ENCODE data around the gene HIGD1B.

The HIGD1B gene

DNA sequence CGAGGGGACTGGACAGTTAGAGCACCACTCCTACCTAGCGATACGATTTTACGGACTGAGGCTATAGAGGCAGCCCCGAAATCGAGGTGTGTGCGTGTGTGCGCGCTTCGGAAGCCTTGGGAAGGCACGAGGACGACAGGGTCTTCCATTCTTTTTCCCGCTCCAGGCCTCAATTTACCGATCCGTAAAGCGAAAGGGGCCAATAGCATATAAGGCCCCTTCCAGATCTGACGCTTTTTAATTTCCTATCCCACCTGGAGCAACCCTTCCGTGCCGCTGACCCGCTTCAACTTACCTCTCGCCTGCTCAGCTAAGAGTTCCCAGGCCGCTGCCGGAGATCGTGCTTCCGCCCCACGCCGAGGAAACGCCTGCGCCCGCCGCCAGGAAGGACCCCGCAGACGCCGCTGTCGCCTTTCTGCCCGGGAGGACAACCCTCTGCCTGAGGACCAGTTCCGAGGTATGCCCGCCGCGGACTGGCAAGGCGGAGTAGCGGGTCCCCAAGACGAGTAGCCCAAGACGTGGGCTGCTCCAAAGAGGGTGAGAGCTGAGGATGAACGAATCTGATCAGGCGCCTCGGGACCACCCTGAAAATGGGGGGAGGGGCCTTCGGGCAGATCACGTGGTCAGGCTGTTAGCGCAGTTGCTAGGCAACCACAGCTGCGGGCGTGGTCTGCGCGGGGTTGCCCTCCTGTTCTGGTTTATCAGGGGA lies 51.5 kb downstream of the HIGD1B start, which contains the start of gene EFTUD2 (continued):
- TF ChIP-seq, protein P1, sequence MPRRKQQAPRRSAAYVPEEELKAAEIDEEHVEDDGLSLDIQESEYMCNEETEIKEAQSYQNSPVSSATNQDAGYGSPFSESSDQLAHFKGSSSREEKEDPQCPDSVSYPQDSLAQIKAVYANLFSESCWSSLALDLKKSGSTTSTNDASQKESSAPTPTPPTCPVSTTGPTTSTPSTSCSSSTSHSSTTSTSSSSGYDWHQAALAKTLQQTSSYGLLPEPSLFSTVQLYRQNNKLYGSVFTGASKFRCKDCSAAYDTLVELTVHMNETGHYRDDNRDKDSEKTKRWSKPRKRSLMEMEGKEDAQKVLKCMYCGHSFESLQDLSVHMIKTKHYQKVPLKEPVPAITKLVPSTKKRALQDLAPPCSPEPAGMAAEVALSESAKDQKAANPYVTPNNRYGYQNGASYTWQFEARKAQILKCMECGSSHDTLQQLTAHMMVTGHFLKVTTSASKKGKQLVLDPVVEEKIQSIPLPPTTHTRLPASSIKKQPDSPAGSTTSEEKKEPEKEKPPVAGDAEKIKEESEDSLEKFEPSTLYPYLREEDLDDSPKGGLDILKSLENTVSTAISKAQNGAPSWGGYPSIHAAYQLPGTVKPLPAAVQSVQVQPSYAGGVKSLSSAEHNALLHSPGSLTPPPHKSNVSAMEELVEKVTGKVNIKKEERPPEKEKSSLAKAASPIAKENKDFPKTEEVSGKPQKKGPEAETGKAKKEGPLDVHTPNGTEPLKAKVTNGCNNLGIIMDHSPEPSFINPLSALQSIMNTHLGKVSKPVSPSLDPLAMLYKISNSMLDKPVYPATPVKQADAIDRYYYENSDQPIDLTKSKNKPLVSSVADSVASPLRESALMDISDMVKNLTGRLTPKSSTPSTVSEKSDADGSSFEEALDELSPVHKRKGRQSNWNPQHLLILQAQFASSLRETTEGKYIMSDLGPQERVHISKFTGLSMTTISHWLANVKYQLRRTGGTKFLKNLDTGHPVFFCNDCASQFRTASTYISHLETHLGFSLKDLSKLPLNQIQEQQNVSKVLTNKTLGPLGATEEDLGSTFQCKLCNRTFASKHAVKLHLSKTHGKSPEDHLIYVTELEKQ (tag by site-specific recombination; IDR thresholded peaks at IDR 0.05; ENCODE audit: borderline replicate concordance), result peak; percentile 25; the same call in 1 of the 2 replicates
- TF ChIP-seq ZNF2 (tag by site-specific recombination; IDR thresholded peaks at IDR 0.05) (peak; percentile 89), HOXA7 (CRISPR knock-in tag; IDR thresholded peaks at IDR 0.05; ENCODE audit: borderline replicate concordance) (no peak), ZNF488 (tag by site-specific recombination; IDR thresholded peaks at IDR 0.05) (no peak), ZNF623 (tag by site-specific recombination; IDR thresholded peaks at IDR 0.05) (no peak), ZNF302 (tag by site-specific recombination; IDR thresholded peaks at IDR 0.05; ENCODE audit: low read depth) (no peak), ZBTB17 (tag by site-specific recombination; IDR thresholded peaks at IDR 0.05) (peak; percentile 91), BCL6B (tag by site-specific recombination; IDR thresholded peaks at IDR 0.05) (no peak), ZNF654 (tag by site-specific recombination; IDR thresholded peaks at IDR 0.05; ENCODE audit: low read depth) (no peak), ZNF155 (tag by site-specific recombination; IDR thresholded peaks at IDR 0.05) (no peak), ZIC2 (tag by site-specific recombination; IDR thresholded peaks at IDR 0.05) (no peak), ZNF394 (tag by site-specific recombination; IDR thresholded peaks at IDR 0.05; ENCODE audit: borderline replicate concordance) (peak; percentile 91; the same call in 1 of the 2 replicates), ZSCAN4 (tag by site-specific recombination; IDR thresholded peaks at IDR 0.05) (peak; percentile 66; the same call in 1 of the 2 replicates), ZNF391 (tag by site-specific recombination; IDR thresholded peaks at IDR 0.05; ENCODE audit: borderline replicate concordance, low read depth) (peak; percentile 87; the same call in 1 of the 2 replicates), ZFP69B (tag by site-specific recombination; IDR thresholded peaks at IDR 0.05) (peak; percentile 88), ZNF223 (tag by site-specific recombination; IDR thresholded peaks at IDR 0.05) (no peak), TCF7L2 (IDR thresholded peaks at IDR 0.05; ENCODE audit: borderline replicate concordance, low read depth, low read length) (no peak), ZNF423 (tag by site-specific recombination; IDR thresholded peaks at IDR 0.05) (no peak), KLF9 (tag by site-specific recombination; IDR thresholded peaks at IDR 0.05; ENCODE audit: low read depth) (peak; percentile 85), ZBTB1 (tag by site-specific recombination; IDR thresholded peaks at IDR 0.05) (0 out of 2 replicates have a peak, but pooled peaks have one; percentile 4), ZNF416 (tag by site-specific recombination; IDR thresholded peaks at IDR 0.05) (no peak), RBAK (tag by site-specific recombination; IDR thresholded peaks at IDR 0.05) (no peak), ZNF843 (tag by site-specific recombination; IDR thresholded peaks at IDR 0.05) (peak; percentile 83), SETDB1 (IDR thresholded peaks at IDR 0.05; ENCODE audit: insufficient read length, low read length) (no peak)
- TF ChIP-seq, protein P2, sequence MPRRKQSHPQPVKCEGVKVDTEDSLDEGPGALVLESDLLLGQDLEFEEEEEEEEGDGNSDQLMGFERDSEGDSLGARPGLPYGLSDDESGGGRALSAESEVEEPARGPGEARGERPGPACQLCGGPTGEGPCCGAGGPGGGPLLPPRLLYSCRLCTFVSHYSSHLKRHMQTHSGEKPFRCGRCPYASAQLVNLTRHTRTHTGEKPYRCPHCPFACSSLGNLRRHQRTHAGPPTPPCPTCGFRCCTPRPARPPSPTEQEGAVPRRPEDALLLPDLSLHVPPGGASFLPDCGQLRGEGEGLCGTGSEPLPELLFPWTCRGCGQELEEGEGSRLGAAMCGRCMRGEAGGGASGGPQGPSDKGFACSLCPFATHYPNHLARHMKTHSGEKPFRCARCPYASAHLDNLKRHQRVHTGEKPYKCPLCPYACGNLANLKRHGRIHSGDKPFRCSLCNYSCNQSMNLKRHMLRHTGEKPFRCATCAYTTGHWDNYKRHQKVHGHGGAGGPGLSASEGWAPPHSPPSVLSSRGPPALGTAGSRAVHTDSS (tag by site-specific recombination; IDR thresholded peaks at IDR 0.05), result no peak
- TF ChIP-seq, protein P3, sequence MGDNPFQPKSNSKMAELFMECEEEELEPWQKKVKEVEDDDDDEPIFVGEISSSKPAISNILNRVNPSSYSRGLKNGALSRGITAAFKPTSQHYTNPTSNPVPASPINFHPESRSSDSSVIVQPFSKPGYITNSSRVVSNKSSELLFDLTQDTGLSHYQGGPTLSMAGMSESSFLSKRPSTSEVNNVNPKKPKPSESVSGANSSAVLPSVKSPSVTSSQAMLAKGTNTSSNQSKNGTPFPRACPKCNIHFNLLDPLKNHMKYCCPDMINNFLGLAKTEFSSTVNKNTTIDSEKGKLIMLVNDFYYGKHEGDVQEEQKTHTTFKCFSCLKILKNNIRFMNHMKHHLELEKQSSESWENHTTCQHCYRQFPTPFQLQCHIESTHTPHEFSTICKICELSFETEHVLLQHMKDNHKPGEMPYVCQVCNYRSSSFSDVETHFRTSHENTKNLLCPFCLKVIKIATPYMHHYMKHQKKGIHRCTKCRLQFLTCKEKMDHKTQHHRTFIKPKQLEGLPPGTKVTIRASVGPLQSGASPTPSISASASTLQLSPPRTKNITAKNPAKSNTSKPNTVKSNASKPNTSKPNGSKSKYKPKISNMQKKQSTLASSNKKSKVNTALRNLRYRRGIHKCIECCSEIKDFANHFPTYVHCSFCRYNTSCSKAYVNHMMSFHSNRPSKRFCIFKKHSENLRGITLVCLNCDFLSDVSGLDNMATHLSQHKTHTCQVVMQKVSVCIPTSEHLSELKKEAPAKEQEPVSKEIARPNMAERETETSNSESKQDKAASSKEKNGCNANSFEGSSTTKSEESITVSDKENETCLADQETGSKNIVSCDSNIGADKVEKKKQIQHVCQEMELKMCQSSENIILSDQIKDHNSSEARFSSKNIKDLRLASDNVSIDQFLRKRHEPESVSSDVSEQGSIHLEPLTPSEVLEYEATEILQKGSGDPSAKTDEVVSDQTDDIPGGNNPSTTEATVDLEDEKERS (tag by site-specific recombination; IDR thresholded peaks at IDR 0.05), result no peak; the same call in 1 of the 2 replicates
- TF ChIP-seq, protein P4, sequence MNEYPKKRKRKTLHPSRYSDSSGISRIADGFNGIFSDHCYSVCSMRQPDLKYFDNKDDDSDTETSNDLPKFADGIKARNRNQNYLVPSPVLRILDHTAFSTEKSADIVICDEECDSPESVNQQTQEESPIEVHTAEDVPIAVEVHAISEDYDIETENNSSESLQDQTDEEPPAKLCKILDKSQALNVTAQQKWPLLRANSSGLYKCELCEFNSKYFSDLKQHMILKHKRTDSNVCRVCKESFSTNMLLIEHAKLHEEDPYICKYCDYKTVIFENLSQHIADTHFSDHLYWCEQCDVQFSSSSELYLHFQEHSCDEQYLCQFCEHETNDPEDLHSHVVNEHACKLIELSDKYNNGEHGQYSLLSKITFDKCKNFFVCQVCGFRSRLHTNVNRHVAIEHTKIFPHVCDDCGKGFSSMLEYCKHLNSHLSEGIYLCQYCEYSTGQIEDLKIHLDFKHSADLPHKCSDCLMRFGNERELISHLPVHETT (tag by site-specific recombination; IDR thresholded peaks at IDR 0.05), result peak; percentile 91
